Activated T-cell treated with anti-CD3 and anti-CD28 coated beads, Interleukin-2, amount 50 U/mL, for 72 hours (primary cell): ENCODE measurements around the gene EID3. TPM values are rescaled to one million over a fixed set of nuclear protein-coding genes. Genes with fewer than 3 reads are reported as not detected.

ENCODE experiments used
- ATAC-seq, 2 donors: fragments of 150-1000 bp; cut with Tn5 transposase; replicated peaks in 1 of 2; 2 replicates each; pipeline ENCODE4 v1.10.0; 2021; ENCODE audit warnings: moderate library complexity in 2 of 2, mild to moderate bottlenecking in 1 of 2
- DNase-seq, 2 donors: peaks; one replicate each; pipeline ENCODE4 v3.0.0; 2021 to 2022; ENCODE audit warnings: mixed read lengths in 1 of 2
- H3K27ac Mint-ChIP-seq: one replicate; pipeline ENCODE4 v1.8.0; 2022; ENCODE audit warnings: mild to moderate bottlenecking, moderate library complexity, mixed read lengths
- H3K27me3 Mint-ChIP-seq: one replicate; pipeline ENCODE4 v1.8.0; 2022; ENCODE audit warnings: low read depth, mixed read lengths
- H3K36me3 Mint-ChIP-seq, 2 donors: one replicate each; pipeline ENCODE4 v1.8.0; 2022; ENCODE audit warnings: mixed read lengths in 2 of 2, mild to moderate bottlenecking in 1 of 2; ENCODE audit not compliant: insufficient read depth in 2 of 2
- H3K4me1 Mint-ChIP-seq: one replicate; pipeline ENCODE4 v1.8.0; 2022; ENCODE audit warnings: low read depth, mixed read lengths
- H3K4me3 Mint-ChIP-seq, 2 donors: one replicate each; pipeline ENCODE4 v1.8.0; 2022; ENCODE audit warnings: mild to moderate bottlenecking in 2 of 2, mixed read lengths in 2 of 2, moderate library complexity in 2 of 2
- H3K9me3 Mint-ChIP-seq, 2 donors: one replicate each; pipeline ENCODE4 v1.8.0; 2022; ENCODE audit warnings: mixed read lengths in 2 of 2
- total RNA-seq, 2 donors: library from RNA; stranded (reverse); gene quantifications; one replicate each; pipeline ENCODE4 v1.2.3, GENCODE V29; 2022

EID3 gene
- total RNA-seq, 2 donors from 2014 or later = 4.9 to 5.0 TPM

DNA sequence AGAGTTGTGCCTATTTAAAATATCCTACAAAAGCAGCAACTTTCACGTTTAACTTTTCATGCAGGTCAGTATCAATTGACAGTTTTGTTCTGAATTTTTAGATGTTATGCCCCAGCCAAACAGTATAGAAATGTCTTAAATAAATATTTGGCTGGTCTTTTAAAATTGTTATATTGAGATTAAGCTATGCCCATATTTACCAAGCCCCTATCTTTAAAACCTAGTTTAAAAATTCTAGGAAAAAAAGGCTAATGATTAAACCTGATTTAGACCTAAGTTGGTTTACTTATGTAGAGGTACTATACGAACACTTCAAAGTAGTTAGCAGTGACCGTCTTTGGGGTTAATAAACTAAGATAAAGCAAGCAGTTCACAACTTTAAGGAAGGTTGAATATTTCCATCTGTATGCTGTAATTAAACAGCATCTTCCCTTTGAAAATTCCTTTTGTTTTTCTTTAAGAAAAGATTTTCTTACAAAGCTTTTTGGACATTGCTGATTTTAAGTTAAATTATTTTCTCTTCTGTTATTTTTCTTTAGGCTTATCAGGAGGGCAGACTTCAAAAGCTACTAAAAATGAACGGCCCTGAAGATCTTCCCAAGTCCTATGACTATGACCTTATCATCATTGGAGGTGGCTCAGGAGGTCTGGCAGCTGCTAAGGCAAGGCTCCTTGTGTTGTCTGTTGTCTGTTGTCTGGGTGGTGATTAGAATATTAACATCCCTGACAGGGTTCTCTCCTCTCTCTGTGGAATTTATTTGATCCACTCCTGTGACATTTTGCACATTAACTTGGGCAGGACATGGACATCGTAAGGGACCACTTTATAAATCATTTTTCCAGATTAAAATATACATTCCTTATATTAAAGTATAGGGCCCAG lies 7.5 kb downstream of the EID3 start:
- DNase-seq (no peak), ATAC-seq (no peak)
- Mint-ChIP-seq H3K9me3 (no peaks in the 10 kb centered on the region), H3K36me3 (peaks cover 4 to 28% of the 10 kb centered on the region in 2 donors), H3K27me3 (no peaks in the 10 kb centered on the region), H3K4me3 (no peak overlapping the region), H3K27ac (no peak overlapping the region), H3K4me1 (peaks cover 19% of the 10 kb centered on the region)

DNA sequence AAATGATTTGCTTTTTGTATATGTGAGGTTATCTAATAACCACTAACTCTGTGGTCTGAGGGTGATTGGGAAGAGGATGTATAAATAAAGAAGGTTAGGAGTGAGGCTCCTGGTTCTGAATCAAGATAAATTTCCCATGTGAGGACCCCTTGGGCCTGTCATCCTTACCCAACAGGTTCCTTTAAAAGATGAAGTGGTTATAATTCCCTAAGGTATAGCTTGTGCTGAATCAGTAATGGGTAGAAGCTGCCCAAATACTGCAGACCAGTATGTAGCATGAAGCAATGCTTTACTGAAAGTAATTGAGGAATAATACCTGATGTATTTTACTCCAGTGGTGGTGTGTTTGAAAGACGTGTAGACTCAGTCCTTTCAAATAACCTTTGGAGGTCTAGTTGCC lies 8.7 kb downstream of the EID3 start:
- peaks cover 11% of the 10 kb centered on the region for H3K4me1 Mint-ChIP-seq
- no peak for DNase-seq
- H3K27ac Mint-ChIP-seq = no peak overlapping the region
- H3K27me3 Mint-ChIP-seq = no peaks in the 10 kb centered on the region
- ATAC-seq = no peak
- H3K36me3 Mint-ChIP-seq = peaks cover 4 to 28% of the 10 kb centered on the region in 2 donors
- H3K4me3 Mint-ChIP-seq = no peak overlapping the region
- no peaks in the 10 kb centered on the region for H3K9me3 Mint-ChIP-seq

DNA sequence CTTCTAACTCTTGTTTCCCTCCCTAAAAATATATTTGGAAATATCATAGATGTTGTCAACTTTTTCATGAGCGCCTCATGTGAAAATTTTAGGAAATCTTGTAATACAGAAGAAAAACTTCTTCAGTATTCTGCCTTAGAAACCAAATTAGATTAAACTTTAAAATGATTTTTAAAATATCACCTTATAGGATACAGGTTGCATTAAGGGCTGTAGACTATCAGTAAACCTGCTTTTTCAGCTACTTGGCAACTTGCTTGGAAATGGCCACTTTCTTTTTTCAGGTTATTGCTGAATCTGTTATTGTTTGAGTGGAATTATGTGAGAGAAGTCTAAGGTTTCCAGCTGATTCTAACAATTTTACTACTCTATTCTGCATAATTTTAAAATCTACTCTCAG lies 9.1 kb downstream of the EID3 start:
- H3K4me1 Mint-ChIP-seq = peaks cover 6% of the 10 kb centered on the region
- no peak for ATAC-seq
- H3K27me3 Mint-ChIP-seq = no peaks in the 10 kb centered on the region

DNA sequence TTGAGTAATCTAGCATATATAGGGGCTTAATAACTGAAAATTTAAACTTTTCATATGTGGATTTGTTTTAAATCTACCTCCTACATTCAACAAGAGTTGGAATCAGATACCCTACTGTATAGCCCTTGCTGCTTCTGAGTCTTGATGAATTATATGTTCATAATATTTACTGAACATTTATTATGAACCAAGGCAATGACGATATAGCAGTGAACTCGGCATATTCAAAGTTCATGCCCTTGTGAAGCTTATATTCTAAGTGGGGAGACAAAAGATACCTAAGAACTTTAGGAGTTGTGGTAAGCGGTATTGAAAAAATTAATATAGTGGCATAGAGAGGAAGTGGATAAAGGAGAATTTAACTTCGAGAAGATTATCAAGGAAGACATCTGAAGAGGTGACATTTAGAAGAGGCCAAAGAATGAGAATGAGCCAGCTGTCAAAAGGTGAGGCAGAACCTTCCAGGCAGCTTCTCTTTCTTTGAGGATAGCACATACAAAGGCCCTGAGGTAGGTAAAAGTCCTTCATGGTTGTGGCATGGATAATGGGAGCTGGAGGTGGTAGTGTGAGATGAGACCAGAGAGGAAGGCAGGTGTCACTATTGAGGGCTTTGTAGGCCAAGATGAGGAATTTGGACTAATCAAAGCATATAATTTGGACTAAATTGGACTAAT lies 10.2 kb downstream of the EID3 start:
- no peak overlapping the region for H3K4me3 Mint-ChIP-seq
- H3K27me3 Mint-ChIP-seq = no peaks in the 10 kb centered on the region
- ATAC-seq = no peak
- peaks cover 4 to 24% of the 10 kb centered on the region in 2 donors for H3K36me3 Mint-ChIP-seq
- DNase-seq = no peak
- H3K9me3 Mint-ChIP-seq = no peaks in the 10 kb centered on the region
- peaks cover 5% of the 10 kb centered on the region for H3K4me1 Mint-ChIP-seq
- no peak overlapping the region for H3K27ac Mint-ChIP-seq

More for the DNA sequence above, 9.1 kb downstream of the EID3 start:
- no peak for DNase-seq
- Mint-ChIP-seq H3K9me3 (no peaks in the 10 kb centered on the region), H3K4me3 (no peak overlapping the region), H3K36me3 (peaks cover 4 to 24% of the 10 kb centered on the region in 2 donors), H3K27ac (no peak overlapping the region)

DNA sequence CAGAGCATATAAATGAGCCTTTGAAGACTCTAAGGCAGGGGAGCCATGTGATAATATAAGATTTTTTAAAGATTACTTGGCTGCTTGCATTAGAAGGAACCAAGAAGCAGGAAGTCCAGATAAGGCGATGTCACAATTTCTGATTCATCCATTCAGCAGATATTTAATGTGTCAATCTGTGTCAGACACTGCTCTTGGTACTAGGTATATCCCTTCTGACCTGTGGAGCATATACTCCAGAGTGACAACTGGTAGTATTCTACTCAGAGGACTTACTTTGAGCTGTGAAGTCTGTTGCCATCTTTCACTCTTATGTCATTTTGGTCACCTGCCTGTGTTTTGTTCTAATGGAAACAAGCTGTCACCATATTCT lies 10.7 kb downstream of the EID3 start:
- DNase-seq = no peak
- no peaks in the 10 kb centered on the region for H3K27me3 Mint-ChIP-seq
- peaks cover 4 to 24% of the 10 kb centered on the region in 2 donors for H3K36me3 Mint-ChIP-seq
- no peaks in the 10 kb centered on the region for H3K9me3 Mint-ChIP-seq
- H3K4me3 Mint-ChIP-seq = no peak overlapping the region
- ATAC-seq = no peak
- H3K27ac Mint-ChIP-seq = no peak overlapping the region
- H3K4me1 Mint-ChIP-seq = peaks cover 5% of the 10 kb centered on the region

DNA sequence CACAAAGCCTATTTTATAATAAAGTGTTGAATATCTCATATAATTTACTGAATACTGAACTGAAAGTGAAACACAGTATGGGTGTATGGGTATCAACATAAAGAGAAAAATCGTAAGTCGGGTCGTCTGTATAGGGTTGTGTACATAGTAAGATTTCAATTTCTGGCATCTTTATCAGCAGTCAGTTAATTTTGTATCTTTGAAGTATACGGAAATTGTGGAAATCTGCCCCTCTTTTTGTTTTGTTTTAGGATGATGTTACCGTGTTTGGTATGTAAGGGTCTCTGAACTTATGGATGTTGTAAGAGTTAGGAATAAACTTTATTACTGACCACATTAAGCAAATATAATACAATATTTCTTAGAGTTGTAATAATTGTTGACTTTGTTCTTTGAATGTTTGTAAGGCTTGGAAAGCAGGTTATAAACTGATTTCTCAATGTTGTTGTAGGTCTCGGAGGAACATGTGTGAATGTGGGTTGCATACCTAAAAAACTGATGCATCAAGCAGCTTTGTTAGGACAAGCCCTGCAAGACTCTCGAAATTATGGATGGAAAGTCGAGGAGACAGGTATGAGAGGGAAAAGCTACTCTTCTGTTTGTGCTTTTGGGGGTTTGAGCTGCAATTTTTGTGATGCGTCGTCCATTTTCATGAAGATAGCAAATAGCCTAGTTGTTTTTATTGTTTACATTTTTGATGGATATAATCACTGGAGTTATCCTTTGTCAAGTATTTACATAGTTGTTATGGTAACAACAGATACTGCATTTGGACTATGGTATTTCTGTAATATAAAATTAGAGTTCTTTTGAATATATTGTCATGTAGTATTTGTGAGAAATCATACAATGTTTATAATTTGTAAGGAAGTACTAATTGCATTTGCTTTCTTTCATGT lies 12.0 kb downstream of the EID3 start:
- no peak for DNase-seq
- H3K4me1 Mint-ChIP-seq = peaks cover 5% of the 10 kb centered on the region
- peaks cover 4 to 25% of the 10 kb centered on the region in 2 donors for H3K36me3 Mint-ChIP-seq
- no peaks in the 10 kb centered on the region for H3K9me3 Mint-ChIP-seq
- H3K27ac Mint-ChIP-seq = no peak overlapping the region
- ATAC-seq = no peak
- H3K4me3 Mint-ChIP-seq = no peak overlapping the region
- no peaks in the 10 kb centered on the region for H3K27me3 Mint-ChIP-seq

DNA sequence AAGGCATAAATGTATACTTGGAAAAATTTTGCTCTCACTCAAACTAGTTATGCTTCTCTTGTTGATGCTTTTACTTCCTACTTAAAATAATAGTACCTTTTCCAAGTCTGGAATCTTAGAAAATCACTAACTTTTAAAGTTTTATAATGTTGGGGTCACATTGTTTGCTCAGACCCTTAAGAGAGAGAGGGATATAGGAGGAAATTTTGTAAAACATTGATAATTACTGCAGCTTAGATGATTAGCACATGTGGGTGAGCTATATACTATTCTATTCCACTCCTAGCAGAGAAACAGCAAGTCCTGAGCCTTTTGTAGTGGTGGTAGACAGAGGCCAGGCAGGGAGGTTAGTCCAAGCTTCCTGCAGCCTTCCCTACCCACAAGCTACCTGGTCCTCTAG lies 13.4 kb downstream of the EID3 start:
- no peaks in the 10 kb centered on the region for H3K9me3 Mint-ChIP-seq
- peaks cover 9% of the 10 kb centered on the region for H3K4me1 Mint-ChIP-seq
- no peak for DNase-seq
- H3K36me3 Mint-ChIP-seq = peaks cover 4 to 29% of the 10 kb centered on the region in 2 donors
- H3K27ac Mint-ChIP-seq = no peak overlapping the region
- no peak overlapping the region for H3K4me3 Mint-ChIP-seq
- ATAC-seq = no peak
- H3K27me3 Mint-ChIP-seq = no peaks in the 10 kb centered on the region

DNA sequence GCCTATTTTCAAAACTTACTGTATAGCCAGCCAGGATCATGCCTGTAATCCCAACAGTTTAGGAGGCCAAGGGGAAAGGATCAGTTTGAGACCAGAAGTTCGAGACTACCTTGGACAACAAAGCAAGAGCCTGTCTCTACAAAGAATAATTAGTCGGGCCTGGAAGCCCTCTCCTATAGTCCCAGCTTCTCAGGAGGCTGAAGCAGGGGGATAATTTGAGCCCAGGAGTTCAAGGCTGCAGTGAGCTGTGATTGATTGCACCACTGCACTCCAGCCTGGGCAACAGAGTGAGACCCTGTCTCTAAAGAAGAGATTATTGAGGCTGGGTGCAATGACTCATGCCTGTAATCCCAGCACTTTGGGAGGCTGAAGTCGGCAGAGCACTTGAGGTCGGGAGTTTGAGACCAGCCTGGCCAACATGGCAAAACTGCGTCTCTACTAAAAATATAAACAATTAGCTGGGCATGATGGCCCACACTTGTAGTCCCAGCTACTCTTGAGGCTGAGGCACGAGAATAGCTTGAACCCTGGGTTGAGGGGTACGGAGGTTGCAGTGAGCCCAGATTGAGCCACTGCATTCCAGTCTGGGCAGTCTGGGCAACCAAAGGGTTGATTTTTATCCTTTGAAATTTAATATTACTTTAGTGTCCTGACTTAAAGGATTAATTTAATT lies 14.1 kb downstream of the EID3 start:
- peaks cover 9% of the 10 kb centered on the region for H3K4me1 Mint-ChIP-seq
- H3K27ac Mint-ChIP-seq = no peak overlapping the region
- ATAC-seq (no peak), DNase-seq (no peak)
- H3K27me3 Mint-ChIP-seq = no peaks in the 10 kb centered on the region
- no peak overlapping the region for H3K4me3 Mint-ChIP-seq
- no peaks in the 10 kb centered on the region for H3K9me3 Mint-ChIP-seq
- H3K36me3 Mint-ChIP-seq = peaks cover 4 to 31% of the 10 kb centered on the region in 2 donors

DNA sequence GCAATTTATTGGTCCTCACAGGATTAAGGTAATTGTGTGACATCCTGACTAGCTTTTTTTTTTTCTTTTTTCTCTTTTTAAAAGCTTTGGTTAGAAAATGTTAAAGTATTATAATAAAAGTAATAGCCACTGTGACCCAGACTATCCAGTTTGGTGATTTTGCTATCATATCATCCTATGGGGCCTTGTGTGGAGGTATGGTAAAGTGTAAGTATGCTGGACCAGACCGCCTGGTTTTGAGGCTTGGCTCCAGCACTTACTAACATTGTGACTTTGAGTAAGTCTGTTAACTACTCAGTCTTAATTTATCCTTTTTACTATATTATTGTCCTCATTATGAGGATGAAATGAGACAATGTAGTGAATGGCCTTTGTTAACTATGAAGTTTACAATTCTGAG lies 15.5 kb downstream of the EID3 start:
- H3K4me3 Mint-ChIP-seq = no peak overlapping the region
- no peak for ATAC-seq
- peaks cover 4 to 28% of the 10 kb centered on the region in 2 donors for H3K36me3 Mint-ChIP-seq
- no peaks in the 10 kb centered on the region for H3K27me3 Mint-ChIP-seq
- no peak for DNase-seq
- H3K27ac Mint-ChIP-seq = no peak overlapping the region
- H3K4me1 Mint-ChIP-seq = peaks cover 9% of the 10 kb centered on the region
- H3K9me3 Mint-ChIP-seq = no peaks in the 10 kb centered on the region

DNA sequence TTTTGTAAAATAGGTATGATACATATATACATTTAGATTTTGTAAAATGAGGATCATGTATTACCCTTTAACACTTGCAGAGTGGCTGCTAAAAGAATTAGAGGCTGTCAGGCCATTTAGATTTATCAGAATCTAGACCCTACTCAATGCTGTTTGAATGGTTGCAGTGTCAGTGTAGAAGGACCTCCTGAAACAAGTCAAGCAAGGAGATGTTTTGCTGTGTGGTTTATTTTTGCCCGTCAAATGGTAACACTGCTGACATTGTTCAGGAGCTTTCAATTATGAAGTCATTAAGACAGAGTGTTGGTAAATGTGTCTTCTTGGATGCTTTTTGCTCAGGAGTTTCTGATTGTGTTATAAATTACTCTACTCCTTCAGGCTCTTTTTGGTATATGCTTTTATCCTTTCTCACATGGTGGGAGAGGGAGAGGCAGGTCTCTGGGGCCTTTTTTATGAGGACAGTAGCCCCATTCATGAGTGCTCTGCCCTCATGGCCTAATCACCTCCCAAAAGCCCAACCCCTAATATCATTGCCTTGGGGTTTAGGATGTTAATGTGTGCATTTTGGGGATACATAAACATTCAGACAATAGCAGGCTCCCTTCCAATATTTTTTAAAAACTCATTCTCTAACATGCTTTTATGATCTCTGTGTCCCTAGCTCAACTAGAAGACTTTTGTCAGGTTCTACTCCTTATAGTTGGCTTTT lies 16.5 kb downstream of the EID3 start:
- Mint-ChIP-seq H3K4me1 (peaks cover 9% of the 10 kb centered on the region), H3K9me3 (no peaks in the 10 kb centered on the region), H3K4me3 (no peak overlapping the region), H3K36me3 (peaks cover 4 to 31% of the 10 kb centered on the region in 2 donors), H3K27ac (no peak overlapping the region), H3K27me3 (no peaks in the 10 kb centered on the region)
- ATAC-seq (no peak), DNase-seq (no peak)

DNA sequence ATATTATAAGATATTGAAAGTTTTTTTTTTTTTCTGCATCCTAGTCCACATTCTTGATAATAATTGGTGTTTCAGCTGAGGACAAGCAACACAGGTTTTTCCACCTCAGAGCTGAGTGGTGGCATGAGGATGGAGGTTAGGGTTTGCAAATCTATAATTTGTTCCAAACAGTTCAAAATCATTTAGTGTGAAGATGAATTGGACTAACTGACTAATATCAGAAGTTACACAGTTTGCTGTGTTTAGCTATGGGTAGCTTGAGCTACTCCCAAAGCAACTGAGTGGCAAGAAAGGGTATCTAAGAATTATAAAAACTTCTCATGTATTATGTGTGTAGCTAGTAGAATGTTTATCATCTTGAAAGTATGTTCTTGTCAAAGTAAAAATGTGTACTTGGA lies 17.1 kb downstream of the EID3 start:
- ATAC-seq (no peak), DNase-seq (no peak)
- Mint-ChIP-seq H3K36me3 (peaks cover 3 to 27% of the 10 kb centered on the region in 2 donors), H3K9me3 (no peaks in the 10 kb centered on the region), H3K4me3 (no peak overlapping the region), H3K27me3 (no peaks in the 10 kb centered on the region), H3K4me1 (peaks cover 4% of the 10 kb centered on the region), H3K27ac (no peak overlapping the region)

DNA sequence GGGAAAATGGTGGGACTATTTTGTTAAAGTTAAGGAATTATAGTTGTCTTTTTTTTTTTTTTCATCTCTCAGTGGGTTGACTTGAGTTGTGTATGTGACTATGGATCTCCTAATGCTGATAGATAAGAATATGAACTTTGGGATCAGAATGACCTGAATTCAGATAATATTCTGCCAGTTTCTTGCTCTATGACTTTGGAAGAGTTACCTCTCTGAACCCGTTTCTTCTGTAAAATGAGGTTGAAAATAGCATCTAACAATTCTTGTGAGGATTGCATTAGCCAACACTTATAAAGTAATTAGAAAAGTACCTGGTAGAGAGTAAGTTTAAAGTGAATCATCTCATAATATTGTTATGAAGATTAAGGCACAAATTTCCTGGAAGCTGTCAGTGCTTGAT lies 18.4 kb downstream of the EID3 start:
- no peak overlapping the region for H3K27ac Mint-ChIP-seq

More for the DNA sequence above, 18.4 kb downstream of the EID3 start:
- H3K36me3 Mint-ChIP-seq = peaks cover 3 to 30% of the 10 kb centered on the region in 2 donors
- no peak overlapping the region for H3K4me3 Mint-ChIP-seq
- H3K4me1 Mint-ChIP-seq = peaks cover 4% of the 10 kb centered on the region
- no peak for DNase-seq
- no peaks in the 10 kb centered on the region for H3K27me3 Mint-ChIP-seq
- H3K9me3 Mint-ChIP-seq = no peaks in the 10 kb centered on the region
- no peak for ATAC-seq
